Gastrocnemius medialis (tissue), 4 donors: ENCODE results near the gene DOK5.

Source experiments
- CTCF ChIP-seq, 5 experiments: fragments of 450-650 bp in 3 of 5; fragments of 200-600 bp in 2 of 5; sonication (generic) in 2 of 5; IDR thresholded peaks in 4 of 5; conservative IDR thresholded peaks in 1 of 5; 1 replicate in 4 of 5; 2 replicates in 1 of 5; pipeline ENCODE4 v1.5.1; 2016 to 2019; ENCODE audit warnings: antibody characterized with exemption in 5 of 5, mild to moderate bottlenecking in 3 of 5, moderate library complexity in 3 of 5
- POLR2A ChIP-seq, 2 donors: fragments of 450-650 bp; IDR thresholded peaks; one replicate each; pipeline ENCODE4 v1.6.1; 2017; ENCODE audit warnings: antibody characterized with exemption in 2 of 2, mild to moderate bottlenecking in 2 of 2, moderate library complexity in 2 of 2

DNA sequence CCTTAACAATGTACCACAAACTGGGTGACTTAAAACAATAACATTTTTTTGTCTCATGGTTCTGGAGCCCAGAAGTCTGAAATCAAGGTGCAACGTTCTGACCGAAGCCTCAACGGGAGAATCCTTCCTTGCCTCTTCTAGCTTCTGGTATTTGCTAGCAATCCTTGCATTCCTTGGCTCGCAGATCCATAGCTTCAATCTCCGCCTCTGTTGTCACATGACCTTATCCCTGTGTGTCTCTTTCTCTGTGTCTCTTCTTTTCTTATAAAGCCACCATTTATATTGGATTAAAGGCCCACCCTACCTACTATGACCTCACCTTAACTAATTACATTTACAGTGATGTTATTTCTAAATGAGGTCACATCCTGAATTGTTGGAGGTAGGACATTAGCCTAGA, 37.2 kb upstream of the DOK5 start:
- no peak for TF ChIP-seq CTCF (IDR thresholded peaks at IDR 0.05 in 4 of 5, conservative IDR thresholded peaks at IDR 0.05 in 1 of 5)
- no peak for TF ChIP-seq POLR2A (IDR thresholded peaks at IDR 0.05)
